Measurements from ENCODE around the gene MRAS. TPM values are rescaled to one million over a fixed set of nuclear protein-coding genes. Genes with fewer than 3 reads are reported as not detected.

Gene MRAS
- total RNA-seq, 2 donors from 2014 or later: 2.2 to 4.5 TPM

DNA sequence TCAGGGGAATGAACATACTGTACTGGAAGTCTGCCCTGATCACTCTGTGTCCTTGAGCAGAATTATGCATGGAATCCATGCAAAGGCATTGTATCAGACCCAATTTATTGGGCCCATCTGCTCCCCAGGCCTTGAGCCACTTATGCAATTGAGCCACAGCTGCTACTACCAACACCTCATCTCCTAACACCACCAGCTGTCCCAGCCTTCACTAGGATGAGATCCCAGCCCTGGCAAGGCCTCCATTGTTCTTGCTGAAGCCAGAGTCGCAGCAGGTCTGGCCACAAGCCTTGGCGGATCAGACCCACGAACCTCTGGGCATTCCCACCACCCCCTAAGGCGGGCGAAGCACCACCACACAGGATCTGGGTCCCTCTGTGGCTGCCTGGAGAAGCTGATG lies 9.6 kb upstream of the MRAS start:
- TF ChIP-seq, protein P1, sequence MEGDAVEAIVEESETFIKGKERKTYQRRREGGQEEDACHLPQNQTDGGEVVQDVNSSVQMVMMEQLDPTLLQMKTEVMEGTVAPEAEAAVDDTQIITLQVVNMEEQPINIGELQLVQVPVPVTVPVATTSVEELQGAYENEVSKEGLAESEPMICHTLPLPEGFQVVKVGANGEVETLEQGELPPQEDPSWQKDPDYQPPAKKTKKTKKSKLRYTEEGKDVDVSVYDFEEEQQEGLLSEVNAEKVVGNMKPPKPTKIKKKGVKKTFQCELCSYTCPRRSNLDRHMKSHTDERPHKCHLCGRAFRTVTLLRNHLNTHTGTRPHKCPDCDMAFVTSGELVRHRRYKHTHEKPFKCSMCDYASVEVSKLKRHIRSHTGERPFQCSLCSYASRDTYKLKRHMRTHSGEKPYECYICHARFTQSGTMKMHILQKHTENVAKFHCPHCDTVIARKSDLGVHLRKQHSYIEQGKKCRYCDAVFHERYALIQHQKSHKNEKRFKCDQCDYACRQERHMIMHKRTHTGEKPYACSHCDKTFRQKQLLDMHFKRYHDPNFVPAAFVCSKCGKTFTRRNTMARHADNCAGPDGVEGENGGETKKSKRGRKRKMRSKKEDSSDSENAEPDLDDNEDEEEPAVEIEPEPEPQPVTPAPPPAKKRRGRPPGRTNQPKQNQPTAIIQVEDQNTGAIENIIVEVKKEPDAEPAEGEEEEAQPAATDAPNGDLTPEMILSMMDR (IDR thresholded peaks at IDR 0.05): no peak
- H3K36me3 ChIP-seq: no peaks in the 10 kb centered on the region
- H3K4me3 ChIP-seq: no peak overlapping the region
- intact Hi-C loops (cut with DNase I): no loop called here
- H3K9me3 ChIP-seq: no peaks in the 10 kb centered on the region
- no peaks in the 10 kb centered on the region for H3K27me3 ChIP-seq
- no peak for DNase-seq
- H3K4me1 ChIP-seq: no peaks in the 10 kb centered on the region
- no peak overlapping the region for H3K9ac ChIP-seq (ENCODE audit: low read depth in 2 of 2, low read length in 2 of 2)
- H3K27ac ChIP-seq: no peak overlapping the region

DNA sequence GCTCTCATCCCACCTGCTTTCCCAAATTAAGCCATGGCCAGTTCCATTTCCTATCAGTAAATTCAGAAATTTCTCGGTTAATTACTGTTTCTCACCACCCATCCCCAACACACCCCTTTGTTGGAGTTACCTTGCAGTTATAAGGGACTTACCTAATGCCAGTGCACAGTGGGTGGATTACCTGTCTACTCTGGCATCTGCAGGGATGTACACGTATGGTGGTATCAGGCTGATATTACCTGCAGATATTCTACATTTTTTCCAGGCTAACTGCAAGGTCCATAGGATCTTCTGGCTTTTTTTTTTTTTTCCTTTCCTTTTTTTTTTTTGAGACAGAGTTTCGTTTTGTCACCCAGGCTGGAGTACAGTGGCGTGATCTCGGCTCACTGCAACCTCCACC lies 7.9 kb upstream of the MRAS start:
- no peak overlapping the region for H3K9ac ChIP-seq (ENCODE audit: low read depth in 2 of 2, low read length in 2 of 2)
- intact Hi-C loops (cut with DNase I): no loop called here
- H3K27me3 ChIP-seq: no peaks in the 10 kb centered on the region
- H3K4me3 ChIP-seq: no peak overlapping the region
- no peak overlapping the region for H3K27ac ChIP-seq
- TF ChIP-seq, protein P1 (IDR thresholded peaks at IDR 0.05): no peak
- H3K9me3 ChIP-seq: no peaks in the 10 kb centered on the region
- H3K4me1 ChIP-seq: no peaks in the 10 kb centered on the region
- no peak for DNase-seq
- H3K36me3 ChIP-seq: no peaks in the 10 kb centered on the region

DNA sequence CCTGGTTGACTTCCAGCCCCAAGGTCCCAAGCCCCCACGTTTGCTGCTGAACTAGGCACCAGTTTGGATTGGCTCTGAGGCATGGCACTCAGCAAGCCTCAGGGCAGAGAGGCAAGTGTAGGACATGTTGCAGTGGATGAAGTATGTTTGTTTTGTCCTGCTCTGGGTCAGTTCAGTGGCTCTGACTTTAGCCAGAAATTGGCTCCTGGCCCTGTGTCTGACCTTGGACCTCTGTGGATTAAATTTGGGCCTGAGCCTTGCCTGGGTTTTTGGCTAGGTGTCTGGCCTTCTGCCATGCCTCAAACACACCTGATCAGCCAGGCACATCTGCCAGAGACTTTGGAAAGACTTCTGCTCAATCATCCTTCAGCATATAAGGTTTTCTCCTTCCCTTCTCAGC lies 3.6 kb upstream of the MRAS start:
- Histone ChIP-seq H3K4me3 (no peak overlapping the region), H3K9ac (ENCODE audit: low read depth in 2 of 2, low read length in 2 of 2) (no peak overlapping the region), H3K27ac (no peak overlapping the region), H3K36me3 (no peaks in the 10 kb centered on the region), H3K9me3 (no peaks in the 10 kb centered on the region), H3K4me1 (no peaks in the 10 kb centered on the region), H3K27me3 (peaks cover 3% of the 10 kb centered on the region)
- TF ChIP-seq, protein P1 (IDR thresholded peaks at IDR 0.05): no peak
- intact Hi-C loops (cut with DNase I): no loop called here
- no peak for DNase-seq

DNA sequence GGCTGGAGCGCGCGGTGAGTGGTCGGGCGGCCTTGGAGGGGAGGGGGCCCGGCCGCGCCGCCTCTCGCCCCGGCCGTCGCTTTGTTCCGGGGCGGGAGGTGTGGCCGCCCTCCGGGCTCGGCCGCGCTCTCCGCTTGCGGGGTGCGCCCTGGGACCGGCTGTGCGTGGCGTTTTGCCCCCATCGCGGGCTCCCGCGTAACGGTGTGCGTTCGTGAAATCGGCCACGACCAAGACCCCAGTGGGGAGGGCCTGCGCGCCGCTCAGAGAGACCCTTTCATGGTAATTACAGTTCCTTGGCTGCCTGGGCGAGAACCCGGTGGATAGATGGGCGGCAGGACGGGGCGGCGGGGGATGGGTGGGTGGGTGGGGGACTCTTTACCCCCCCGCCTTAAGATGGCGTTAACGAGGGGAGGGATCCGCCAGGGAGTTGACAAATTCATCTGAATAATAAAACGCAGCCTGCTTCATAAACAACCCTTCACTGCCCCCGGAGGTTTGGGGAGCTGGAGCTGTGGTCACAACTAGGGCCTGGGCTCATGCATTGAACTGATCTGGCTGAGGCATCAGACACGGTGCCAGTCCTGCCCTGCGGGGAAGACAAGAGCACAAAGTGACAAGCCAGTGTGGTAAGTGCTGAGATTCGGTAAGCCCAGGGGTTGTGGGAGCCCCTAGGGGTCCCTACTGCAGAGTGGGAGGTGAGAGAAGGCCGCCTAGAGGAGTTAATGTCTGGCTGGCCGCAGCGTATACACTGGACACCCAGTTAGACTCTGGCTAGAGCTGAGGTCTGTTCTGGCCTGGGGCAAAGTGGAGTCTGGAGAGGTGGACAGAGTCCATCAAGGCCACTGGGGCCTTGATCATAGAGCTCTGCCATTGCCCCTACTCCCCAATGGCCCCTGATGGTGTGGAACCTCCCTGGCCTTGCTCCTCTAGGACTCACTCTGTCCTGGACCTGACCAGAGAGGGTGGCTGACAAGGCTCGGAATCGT lies 668 bp downstream of the MRAS start:
- Histone ChIP-seq H3K4me3 (peak overlapping the region; percentile 76), H3K9ac (ENCODE audit: low read depth in 2 of 2, low read length in 2 of 2) (peak overlapping the region in 1 of 2 donors; percentile 76), H3K4me1 (no peaks in the 10 kb centered on the region), H3K9me3 (no peaks in the 10 kb centered on the region), H3K27me3 (peaks cover 3% of the 10 kb centered on the region), H3K36me3 (no peaks in the 10 kb centered on the region), H3K27ac (peak overlapping the region; percentile 80)
- intact Hi-C loops (cut with DNase I): no loop called here
- peak; percentile 21 for DNase-seq
- TF ChIP-seq, protein P1 (IDR thresholded peaks at IDR 0.05): no peak

DNA sequence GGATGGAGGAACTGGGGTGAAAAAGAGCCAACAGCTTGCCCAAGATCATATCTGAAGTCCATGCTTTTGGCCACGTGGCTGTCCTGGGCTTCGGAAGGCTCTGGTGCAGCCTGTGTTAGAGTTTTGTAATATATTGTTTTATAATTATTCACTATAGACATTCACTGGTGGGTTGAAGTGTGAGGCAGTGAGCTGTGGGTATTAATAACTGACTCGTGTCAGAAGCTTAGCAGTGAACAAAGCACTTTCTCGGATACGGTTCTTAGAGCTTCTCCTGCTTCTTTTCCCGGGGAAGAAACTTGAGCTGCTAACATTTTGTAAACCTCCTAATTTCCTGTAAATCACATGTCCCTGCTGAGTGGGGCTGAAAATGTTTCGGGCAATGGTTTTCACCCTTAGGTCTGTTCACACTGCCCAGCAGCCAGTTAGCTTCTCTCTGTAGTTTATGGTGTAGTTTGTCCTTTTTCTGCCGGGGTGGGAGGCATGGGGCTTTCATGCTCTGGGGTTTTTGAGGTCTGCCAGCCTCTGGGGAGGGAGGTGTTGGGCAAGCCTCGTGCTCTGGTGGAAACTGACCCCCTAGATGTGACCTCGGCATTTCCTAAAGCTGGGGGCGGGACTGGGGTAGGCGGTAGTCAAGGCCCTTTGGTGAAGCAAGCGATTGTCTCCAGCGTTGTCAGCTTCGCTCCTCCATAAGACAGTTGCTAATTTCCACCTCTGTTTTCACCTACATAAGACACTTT lies 1.7 kb downstream of the MRAS start:
- Histone ChIP-seq H3K4me1 (no peaks in the 10 kb centered on the region), H3K36me3 (no peaks in the 10 kb centered on the region), H3K4me3 (no peak overlapping the region), H3K9me3 (no peaks in the 10 kb centered on the region), H3K27me3 (peaks cover 3% of the 10 kb centered on the region), H3K9ac (ENCODE audit: low read depth in 2 of 2, low read length in 2 of 2) (no peak overlapping the region), H3K27ac (peak overlapping the region; percentile 80)
- intact Hi-C loops (cut with DNase I): no loop called here
- TF ChIP-seq, protein P1 (IDR thresholded peaks at IDR 0.05): no peak
- DNase-seq: no peak
